Measurements from ENCODE around the gene TROAP. TPM values are rescaled to one million over a fixed set of nuclear protein-coding genes. Genes with fewer than 3 reads are reported as not detected.
A peak's percentile ranks its signal among the peaks of the same experiment; 100 is the strongest.
"Not testable (repeated sequence)": the region's sequence is repeated elsewhere in the genome, so short reads cannot be mapped to it uniquely, and the experiment has no call there.

The TROAP gene
- total RNA-seq, 4 donors from 2014 or later, result 8.0 to 28.1 (median 10.2) TPM

GRCh38 chr12:49277466-49277865, 45.6 kb upstream of the TROAP start:
- Histone ChIP-seq H3K27ac (no peak overlapping the region), H3K4me3 (no peak overlapping the region), H3K4me1 (no peaks in the 10 kb centered on the region), H3K36me3 (peaks cover 0 to 15% (median 0%) of the 10 kb centered on the region in 3 donors), H3K27me3 (no peaks in the 10 kb centered on the region), H3K9me3 (no peaks in the 10 kb centered on the region)
- no peak for TF ChIP-seq CTCF (IDR thresholded peaks at IDR 0.05)
- TF ChIP-seq POLR2A (IDR thresholded peaks at IDR 0.05), result no peak
- DNase-seq, result no peak

GRCh38 chr12:49279706-49280159, 43.3 kb upstream of the TROAP start:
- H3K9me3 ChIP-seq, result no peaks in the 10 kb centered on the region
- no peak for TF ChIP-seq POLR2A (IDR thresholded peaks at IDR 0.05)
- no peak for TF ChIP-seq CTCF (IDR thresholded peaks at IDR 0.05)
- H3K27me3 ChIP-seq, result no peaks in the 10 kb centered on the region
- H3K27ac ChIP-seq, result no peak overlapping the region
- H3K4me1 ChIP-seq, result no peaks in the 10 kb centered on the region
- no peaks in the 10 kb centered on the region for H3K36me3 ChIP-seq
- no peak for DNase-seq
- H3K4me3 ChIP-seq, result no peak overlapping the region

- not testable (repeated sequence) for H3K36me3 ChIP-seq, H3K4me3 ChIP-seq, H3K9me3 ChIP-seq, H3K4me1 ChIP-seq, H3K27me3 ChIP-seq, DNase-seq, H3K27ac ChIP-seq
These were observed 42.5 kb upstream of the TROAP start for GRCh38 chr12:49280545-49280944.

- H3K9me3 ChIP-seq, result no peaks in the 10 kb centered on the region
- H3K27ac ChIP-seq, result no peak overlapping the region
- H3K4me1 ChIP-seq, result no peaks in the 10 kb centered on the region
- no peaks in the 10 kb centered on the region for H3K36me3 ChIP-seq
- TF ChIP-seq POLR2A (IDR thresholded peaks at IDR 0.05), result no peak
- no peak for TF ChIP-seq CTCF (IDR thresholded peaks at IDR 0.05)
- no peak for DNase-seq
- H3K4me3 ChIP-seq, result no peak overlapping the region
- H3K27me3 ChIP-seq, result no peaks in the 10 kb centered on the region
These were observed 40.8 kb upstream of the TROAP start for GRCh38 chr12:49282302-49282701.

GRCh38 chr12:49282740-49283375, 40.2 kb upstream of the TROAP start:
- H3K9me3 ChIP-seq, H3K36me3 ChIP-seq, H3K4me3 ChIP-seq, H3K27ac ChIP-seq, H3K4me1 ChIP-seq, DNase-seq, H3K27me3 ChIP-seq: not testable (repeated sequence)

GRCh38 chr12:49283541-49284429, 39.3 kb upstream of the TROAP start:
- Histone ChIP-seq H3K4me1 (no peaks in the 10 kb centered on the region), H3K9me3 (no peaks in the 10 kb centered on the region), H3K27me3 (no peaks in the 10 kb centered on the region), H3K27ac (no peak overlapping the region), H3K4me3 (no peak overlapping the region), H3K36me3 (no peaks in the 10 kb centered on the region)
- TF ChIP-seq POLR2A (IDR thresholded peaks at IDR 0.05) (no peak), CTCF (IDR thresholded peaks at IDR 0.05) (no peak)
- peak in 1 of 3 donors; percentile 33 for DNase-seq
